DOHH2 (cell line): ENCODE measurements around the gene SEPTIN10.

Source experiments
- H3F3A ChIP-seq: fragments of 200-600 bp; sonication (generic), shearing (Covaris generic); 2 replicates; pipeline ENCODE4 v1.6.0; 2016; ENCODE audit warnings: antibody characterized with exemption, mild to moderate bottlenecking; ENCODE audit not compliant: control insufficient read depth, insufficient read depth
- H3K27ac ChIP-seq: fragments of 200-600 bp; sonication (generic); 2 replicates; pipeline ENCODE4 v1.5.1; 2014; ENCODE audit warnings: low read depth, mild to moderate bottlenecking, low read length, moderate library complexity
- H3K27me3 ChIP-seq: fragments of 200-600 bp; sonication (generic); 2 replicates; pipeline ENCODE4 v1.6.1; 2014; ENCODE audit warnings: mild to moderate bottlenecking, low read length, mixed read lengths; ENCODE audit not compliant: control insufficient read depth
- H3K36me3 ChIP-seq: fragments of 200-600 bp; sonication (generic); 2 replicates; pipeline ENCODE4 v1.6.1; 2014; ENCODE audit warnings: mild to moderate bottlenecking, low read length, moderate library complexity, mixed read lengths; ENCODE audit not compliant: control insufficient read depth
- H3K4me1 ChIP-seq: fragments of 200-600 bp; sonication (generic); 2 replicates; pipeline ENCODE4 v1.6.1; 2014; ENCODE audit warnings: mild to moderate bottlenecking, low read length, mixed read lengths; ENCODE audit not compliant: control insufficient read depth
- H3K4me2 ChIP-seq: fragments of 200-600 bp; sonication (generic); 2 replicates; pipeline ENCODE4 v1.6.0; 2014; ENCODE audit warnings: mild to moderate bottlenecking, low read length, moderate library complexity
- H3K4me3 ChIP-seq: fragments of 200-600 bp; sonication (generic); 2 replicates; pipeline ENCODE4 v1.5.1; 2014; ENCODE audit warnings: mild to moderate bottlenecking, low read length, mixed read lengths
- H3K79me2 ChIP-seq: fragments of 200-600 bp; sonication (generic); 2 replicates; pipeline ENCODE4 v1.6.1; 2014; ENCODE audit warnings: mild to moderate bottlenecking, low read length, mixed read lengths; ENCODE audit not compliant: control insufficient read depth
- H3K9me2 ChIP-seq: fragments of 200-600 bp; sonication (generic); replicated peaks from 2 replicates; pipeline ENCODE4 v1.6.1; 2014; ENCODE audit warnings: mild to moderate bottlenecking, low read length, mixed read lengths; ENCODE audit not compliant: control insufficient read depth
- H3K9me3 ChIP-seq: fragments of 200-600 bp; sonication (generic); 2 replicates; pipeline ENCODE4 v1.6.1; 2014; ENCODE audit warnings: antibody characterized with exemption, low read length, mixed read lengths; ENCODE audit not compliant: control insufficient read depth, insufficient read depth
- H4K20me1 ChIP-seq: fragments of 200-600 bp; sonication (generic); 2 replicates; pipeline ENCODE4 v1.6.0; 2014; ENCODE audit warnings: low read depth, mild to moderate bottlenecking, antibody characterized with exemption, low read length, moderate library complexity; ENCODE audit not compliant: control insufficient read depth, insufficient read depth
- EZH2phosphoT487 ChIP-seq: fragments of 200-600 bp; sonication (generic); IDR thresholded peaks from 2 replicates; pipeline ENCODE4 v1.6.1; 2017; ENCODE audit warnings: borderline replicate concordance, mild to moderate bottlenecking, antibody characterized with exemption, low read length, moderate library complexity, mixed read lengths
- TF ChIP-seq, protein P1 (sequence below): fragments of 200-600 bp; sonication (generic); IDR thresholded peaks from one replicate; pipeline ENCODE4 v1.5.1; 2014; ENCODE audit warnings: antibody characterized with exemption, mild to moderate bottlenecking, low read depth, low read length; ENCODE audit not compliant: poor library complexity, severe bottlenecking

SEPTIN10 gene

DNA sequence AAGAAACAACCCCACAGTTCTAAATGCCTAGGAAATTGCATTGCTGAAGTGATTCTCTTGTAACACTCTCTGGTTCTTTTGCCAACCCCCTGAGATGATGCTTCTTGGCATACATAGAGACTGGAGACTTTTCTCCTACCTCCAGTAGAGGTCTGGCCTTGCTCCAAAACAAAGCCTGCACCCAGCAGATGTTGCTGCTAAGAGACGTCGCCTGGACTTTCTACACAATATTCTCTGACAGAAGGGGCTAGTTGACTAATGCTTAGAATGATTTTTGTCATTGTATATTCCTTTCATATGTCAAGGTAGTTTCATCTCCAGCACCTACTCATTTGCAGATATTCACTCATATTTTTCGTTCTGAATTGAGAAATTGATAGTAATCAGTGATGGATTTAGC is 25.0 kb upstream of the SEPTIN10 start:
- Histone ChIP-seq H3K79me2 (no peaks in the 10 kb centered on the region), H3K4me3 (no peak overlapping the region), H3K27ac (no peak overlapping the region), H3K4me1 (no peaks in the 10 kb centered on the region), H4K20me1 (no peaks in the 10 kb centered on the region), H3K9me3 (no peaks in the 10 kb centered on the region), H3K9me2 (no peaks in the 10 kb centered on the region), H3K36me3 (no peaks in the 10 kb centered on the region), H3K27me3 (no peaks in the 10 kb centered on the region), H3F3A (no peaks in the 10 kb centered on the region), H3K4me2 (no peak overlapping the region)
- no peak for TF ChIP-seq EZH2phosphoT487
- TF ChIP-seq, protein P1, sequence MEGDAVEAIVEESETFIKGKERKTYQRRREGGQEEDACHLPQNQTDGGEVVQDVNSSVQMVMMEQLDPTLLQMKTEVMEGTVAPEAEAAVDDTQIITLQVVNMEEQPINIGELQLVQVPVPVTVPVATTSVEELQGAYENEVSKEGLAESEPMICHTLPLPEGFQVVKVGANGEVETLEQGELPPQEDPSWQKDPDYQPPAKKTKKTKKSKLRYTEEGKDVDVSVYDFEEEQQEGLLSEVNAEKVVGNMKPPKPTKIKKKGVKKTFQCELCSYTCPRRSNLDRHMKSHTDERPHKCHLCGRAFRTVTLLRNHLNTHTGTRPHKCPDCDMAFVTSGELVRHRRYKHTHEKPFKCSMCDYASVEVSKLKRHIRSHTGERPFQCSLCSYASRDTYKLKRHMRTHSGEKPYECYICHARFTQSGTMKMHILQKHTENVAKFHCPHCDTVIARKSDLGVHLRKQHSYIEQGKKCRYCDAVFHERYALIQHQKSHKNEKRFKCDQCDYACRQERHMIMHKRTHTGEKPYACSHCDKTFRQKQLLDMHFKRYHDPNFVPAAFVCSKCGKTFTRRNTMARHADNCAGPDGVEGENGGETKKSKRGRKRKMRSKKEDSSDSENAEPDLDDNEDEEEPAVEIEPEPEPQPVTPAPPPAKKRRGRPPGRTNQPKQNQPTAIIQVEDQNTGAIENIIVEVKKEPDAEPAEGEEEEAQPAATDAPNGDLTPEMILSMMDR, result no peak

DNA sequence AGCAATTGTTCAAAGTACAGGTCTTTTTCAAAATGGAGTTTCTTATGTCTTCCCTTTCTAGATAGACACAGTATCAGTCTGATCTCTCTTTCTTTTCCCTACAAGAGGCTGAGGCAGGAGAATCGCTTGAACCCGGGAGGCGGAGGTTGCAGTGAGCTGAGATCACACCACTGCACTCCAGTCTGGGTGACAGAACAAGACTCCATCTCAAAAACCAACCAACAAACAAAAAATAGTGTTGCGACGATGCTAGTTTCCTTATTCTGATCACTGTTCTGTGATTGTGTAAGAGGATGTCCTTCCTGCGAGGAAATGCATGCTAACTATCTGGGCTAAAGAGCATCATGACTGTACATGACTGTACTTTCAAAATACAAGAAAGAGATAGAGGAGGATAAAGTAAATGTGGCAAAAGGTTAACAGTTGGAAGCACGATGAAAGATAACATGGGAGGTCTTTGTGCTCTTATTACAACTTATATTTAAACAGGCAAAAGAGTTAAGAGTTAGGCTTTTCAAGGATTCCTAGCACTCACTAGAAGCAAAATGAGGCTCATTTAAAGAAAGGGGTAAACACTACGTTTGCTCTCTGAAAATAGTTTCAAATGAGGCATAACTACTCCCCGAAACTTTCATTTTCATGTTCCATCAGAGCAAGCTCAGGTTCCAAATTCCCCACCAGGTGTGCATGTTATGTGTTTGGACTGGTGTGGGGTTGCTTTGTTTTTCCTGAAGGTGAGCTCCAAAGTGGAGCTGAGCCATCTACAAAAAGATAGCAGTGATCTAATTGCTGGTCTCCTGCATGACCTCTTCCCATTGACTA is 24.2 kb upstream of the SEPTIN10 start:
- H3K4me2 ChIP-seq, result no peak overlapping the region
- H3K9me2 ChIP-seq, result no peaks in the 10 kb centered on the region
- no peak overlapping the region for H3K4me3 ChIP-seq
- no peaks in the 10 kb centered on the region for H3K36me3 ChIP-seq
- no peaks in the 10 kb centered on the region for H3K9me3 ChIP-seq
- no peaks in the 10 kb centered on the region for H3K79me2 ChIP-seq
- no peaks in the 10 kb centered on the region for H4K20me1 ChIP-seq
- no peaks in the 10 kb centered on the region for H3F3A ChIP-seq
- no peak for TF ChIP-seq EZH2phosphoT487
- TF ChIP-seq, protein P1, result no peak
- H3K27me3 ChIP-seq, result no peaks in the 10 kb centered on the region
- no peaks in the 10 kb centered on the region for H3K4me1 ChIP-seq
- H3K27ac ChIP-seq, result no peak overlapping the region

DNA sequence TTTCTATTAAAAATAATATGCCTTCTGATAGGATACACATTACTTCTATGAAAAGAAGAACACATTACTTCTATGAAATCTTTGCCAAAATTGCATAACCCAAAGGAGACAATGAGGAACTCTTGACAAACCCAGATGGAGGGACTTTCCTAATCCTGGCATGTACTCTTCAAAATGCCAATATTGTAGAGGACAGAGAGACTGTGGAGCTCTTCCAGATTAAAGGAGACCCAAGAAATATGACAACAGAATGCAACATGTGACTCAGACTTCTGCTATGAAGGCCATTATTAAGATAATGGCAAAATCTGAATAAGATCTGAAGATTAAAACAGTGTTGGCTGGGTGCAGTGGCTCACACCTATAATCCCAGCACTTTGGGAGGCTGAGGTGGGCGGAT is 22.6 kb upstream of the SEPTIN10 start:
- Histone ChIP-seq H3F3A (no peaks in the 10 kb centered on the region), H4K20me1 (no peaks in the 10 kb centered on the region), H3K79me2 (no peaks in the 10 kb centered on the region), H3K27ac (no peak overlapping the region), H3K9me2 (no peaks in the 10 kb centered on the region), H3K27me3 (no peaks in the 10 kb centered on the region), H3K36me3 (no peaks in the 10 kb centered on the region), H3K4me2 (no peak overlapping the region), H3K9me3 (no peaks in the 10 kb centered on the region), H3K4me1 (no peaks in the 10 kb centered on the region), H3K4me3 (no peak overlapping the region)
- no peak for TF ChIP-seq EZH2phosphoT487
- TF ChIP-seq, protein P1, result no peak
